SK-N-SH (cell line): ENCODE results near the gene CCND1.

Experiments
- CTCF ChIP-seq: fragments of 200-600 bp; sonication (generic); IDR thresholded peaks from 2 replicates; pipeline ENCODE4 v1.6.1; 2017; ENCODE audit warnings: antibody characterized with exemption, mild to moderate bottlenecking, moderate library complexity
- EZH2phosphoT487 ChIP-seq: fragments of 200-600 bp; sonication (generic); IDR thresholded peaks from 2 replicates; pipeline ENCODE4 v1.6.1; 2017; ENCODE audit warnings: low read depth, mixed run types, mild to moderate bottlenecking, antibody characterized with exemption, moderate library complexity, borderline replicate concordance
- FOXM1 ChIP-seq: IDR thresholded peaks from 2 replicates; pipeline ENCODE4 v1.4.0; 2012; ENCODE audit warnings: low read depth, mild to moderate bottlenecking
- GABPA ChIP-seq: IDR thresholded peaks from 2 replicates; pipeline ENCODE4 v1.4.0; 2012; ENCODE audit warnings: low read depth, mild to moderate bottlenecking
- MAX ChIP-seq: IDR thresholded peaks from 2 replicates; pipeline ENCODE4 v1.4.0; 2012; ENCODE audit warnings: low read depth
- MEF2A ChIP-seq: IDR thresholded peaks from 2 replicates; pipeline ENCODE4 v1.4.0; 2012; ENCODE audit warnings: low read depth, borderline replicate concordance
- NFIC ChIP-seq: IDR thresholded peaks from 2 replicates; pipeline ENCODE4 v1.4.0; 2012; ENCODE audit warnings: borderline replicate concordance
- POLR2AphosphoS5 ChIP-seq: IDR thresholded peaks from 2 replicates; pipeline ENCODE4 v1.6.1; 2012; ENCODE audit warnings: low read depth, low read length
- REST ChIP-seq: IDR thresholded peaks from 2 replicates; pipeline ENCODE4 v1.6.1; 2012; ENCODE audit warnings: mild to moderate bottlenecking, low read depth, low read length, moderate library complexity
- SIN3A ChIP-seq: IDR thresholded peaks from 2 replicates; pipeline ENCODE4 v1.6.1; 2012; ENCODE audit warnings: low read depth, mild to moderate bottlenecking, low read length, moderate library complexity, borderline replicate concordance
- TCF12 ChIP-seq: IDR thresholded peaks from 2 replicates; pipeline ENCODE4 v1.4.0; 2012
- TEAD4 ChIP-seq: IDR thresholded peaks from 2 replicates; pipeline ENCODE4 v1.4.0; 2012; ENCODE audit warnings: mild to moderate bottlenecking, borderline replicate concordance; ENCODE audit not compliant: insufficient read depth

DNA sequence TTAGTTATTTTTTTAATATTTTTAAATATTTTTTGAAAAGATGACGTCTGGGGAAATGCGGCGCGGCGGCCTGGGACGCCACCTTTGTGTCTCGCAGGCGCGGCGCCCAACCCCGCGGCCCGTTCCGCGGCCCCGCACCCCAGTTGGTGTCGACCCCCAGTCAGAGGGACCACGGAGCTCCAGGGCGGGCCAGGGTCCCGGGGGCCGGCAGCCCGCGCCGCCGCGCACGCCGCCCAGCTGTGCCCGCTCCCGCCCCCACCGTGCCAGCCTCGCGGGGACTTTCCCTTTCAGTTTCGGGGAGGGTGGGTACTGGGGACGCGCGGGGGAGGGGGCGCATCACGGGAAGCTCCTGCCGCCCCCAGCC is 1.6 kb downstream of the CCND1 start:
- TF ChIP-seq MEF2A, result no peak
- TF ChIP-seq CTCF, result no peak
- no peak for TF ChIP-seq SIN3A
- TF ChIP-seq MAX, result no peak
- TF ChIP-seq EZH2phosphoT487, result no peak
- TF ChIP-seq REST, result no peak
- no peak for TF ChIP-seq NFIC
- TF ChIP-seq TCF12, result no peak
- no peak for TF ChIP-seq POLR2AphosphoS5
- TF ChIP-seq TEAD4, result no peak
- no peak for TF ChIP-seq GABPA
- no peak for TF ChIP-seq FOXM1
